Caki2 (cell line): ENCODE results near the gene WSCD2. TPM values are rescaled to one million over a fixed set of nuclear protein-coding genes. Genes with fewer than 3 reads are reported as not detected.

ENCODE experiments used
- DNase-seq: peaks from one replicate; pipeline ENCODE4 v3.0.0-alpha.2; 2015; ENCODE audit warnings: low read depth
- in situ Hi-C: cut with HindIII; loops from 2 replicates; pipeline ENCODE4 v1.10.0; 2016; ENCODE audit warnings: low sequenced_read_pairs, low pct_unique_long_range_greater_than_20kb, mixed read lengths
- total RNA-seq: library from RNA; depleted of rRNA; stranded (reverse); fragments of >200 nt; shearing (Covaris generic); gene quantifications from 2 replicates; pipeline ENCODE4 v1.2.3, GENCODE V29; 2014; ENCODE audit warnings: low replicate concordance

The WSCD2 gene
- total RNA-seq, 1 experiment from 2014 or later: not detected

DNA sequence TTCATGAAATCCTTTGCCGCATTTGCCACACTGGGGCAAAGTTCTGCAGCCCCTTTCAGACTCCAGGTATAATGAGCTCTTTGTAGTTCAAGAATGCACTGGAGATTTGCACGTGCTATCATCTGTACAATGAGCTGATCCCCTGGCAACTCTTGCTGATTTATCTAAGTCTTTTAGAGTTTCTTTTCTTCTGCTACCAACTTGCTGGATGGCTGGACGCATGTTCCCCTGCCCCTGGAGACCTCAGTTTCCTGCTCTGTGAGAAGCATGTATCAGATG, 106.8 kb downstream of the WSCD2 start:
- in situ Hi-C loops: no loop called here
- no peak for DNase-seq

GRCh38 chr12:108236366-108236765, 107.3 kb downstream of the WSCD2 start:
- in situ Hi-C loops: no loop called here
- DNase-seq: no peak

- in situ Hi-C loops: no loop called here
- DNase-seq: no peak
These were observed 108.2 kb downstream of the WSCD2 start for GRCh38 chr12:108237272-108237671.

DNA sequence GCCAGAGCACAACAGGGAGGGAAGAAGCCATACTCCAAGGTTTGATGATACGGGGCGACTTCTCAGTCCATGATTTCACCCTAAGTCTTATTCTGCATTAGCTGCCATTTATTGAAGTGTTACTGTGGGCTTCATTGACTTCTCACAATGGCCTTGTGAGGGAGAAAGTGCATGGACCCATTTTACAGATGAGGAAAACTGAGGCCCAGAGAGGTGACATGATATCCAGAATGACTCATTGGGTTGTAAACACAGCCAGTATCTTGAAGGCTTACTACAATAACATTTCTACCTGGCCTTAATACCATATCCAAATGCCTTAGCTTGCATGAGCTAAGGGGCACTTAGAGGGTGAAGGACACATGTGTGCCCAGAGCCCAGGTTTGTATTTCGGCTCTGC, 109.4 kb downstream of the WSCD2 start:
- no peak for DNase-seq
- in situ Hi-C loops: no loop called here

DNA sequence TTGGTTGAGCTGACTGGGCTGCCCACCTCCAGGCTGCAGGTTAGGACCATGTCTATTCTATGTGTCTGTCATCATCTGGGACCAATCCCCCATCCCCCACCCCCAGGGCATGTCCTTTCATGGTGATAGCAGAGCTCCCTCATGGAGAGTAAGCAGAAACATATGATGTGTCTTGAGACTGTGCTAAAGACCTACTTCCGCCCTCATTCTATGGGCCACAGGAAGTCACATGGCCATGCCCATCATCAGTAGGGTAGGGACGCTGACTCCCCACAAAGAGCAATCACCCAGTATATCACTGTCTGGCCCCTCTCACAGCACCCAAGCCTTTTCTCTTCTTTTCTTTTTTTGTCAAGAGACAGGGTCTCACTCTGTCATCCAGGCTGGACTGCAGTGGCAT, 110.3 kb downstream of the WSCD2 start:
- DNase-seq: no peak
- in situ Hi-C loops: no loop called here

DNA sequence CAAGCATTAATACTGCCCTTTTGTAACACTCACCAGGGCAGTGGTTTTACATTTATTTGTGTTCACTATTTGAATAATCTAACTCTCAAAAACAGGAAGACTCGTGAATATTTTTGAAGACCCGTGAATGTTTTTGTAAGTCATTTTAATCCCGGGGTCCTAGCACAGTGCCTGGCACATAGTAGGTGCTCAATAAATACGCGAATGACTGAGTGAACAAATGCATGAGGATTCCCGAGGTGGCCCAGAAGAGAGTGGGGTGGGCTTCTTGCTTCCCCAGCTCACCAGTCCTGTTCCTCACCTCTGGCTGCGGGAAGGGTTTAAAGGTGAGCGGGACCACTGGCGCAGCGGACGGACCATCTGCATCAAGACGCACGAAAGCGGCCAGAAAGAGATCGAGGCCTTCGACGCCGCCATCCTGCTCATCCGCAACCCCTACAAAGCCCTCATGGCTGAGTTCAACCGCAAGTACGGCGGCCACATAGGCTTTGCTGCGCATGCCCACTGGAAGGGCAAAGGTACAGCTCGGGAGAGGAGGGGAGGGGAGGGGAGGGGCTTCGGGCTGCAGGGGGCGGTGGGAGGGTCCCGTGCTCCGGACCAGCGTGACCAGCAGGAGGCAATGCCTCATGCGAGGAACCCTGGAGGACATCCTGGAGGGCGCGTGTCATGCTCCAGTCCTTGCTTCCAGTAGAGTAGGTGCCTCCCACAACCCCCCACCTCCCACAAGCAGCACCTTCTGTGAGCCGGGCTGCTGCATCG, 111.1 kb downstream of the WSCD2 start:
- DNase-seq: no peak
- in situ Hi-C loops: no loop called here

GRCh38 chr12:108240928-108241327, 111.8 kb downstream of the WSCD2 start:
- DNase-seq: no peak
- in situ Hi-C loops: no loop called here

- in situ Hi-C loops: no loop called here
- DNase-seq: no peak
These were observed 113.1 kb downstream of the WSCD2 start for GRCh38 chr12:108241986-108242703.

- no peak for DNase-seq
- in situ Hi-C loops: no loop called here
These were observed 118.0 kb downstream of the WSCD2 start for GRCh38 chr12:108247130-108247529.

DNA sequence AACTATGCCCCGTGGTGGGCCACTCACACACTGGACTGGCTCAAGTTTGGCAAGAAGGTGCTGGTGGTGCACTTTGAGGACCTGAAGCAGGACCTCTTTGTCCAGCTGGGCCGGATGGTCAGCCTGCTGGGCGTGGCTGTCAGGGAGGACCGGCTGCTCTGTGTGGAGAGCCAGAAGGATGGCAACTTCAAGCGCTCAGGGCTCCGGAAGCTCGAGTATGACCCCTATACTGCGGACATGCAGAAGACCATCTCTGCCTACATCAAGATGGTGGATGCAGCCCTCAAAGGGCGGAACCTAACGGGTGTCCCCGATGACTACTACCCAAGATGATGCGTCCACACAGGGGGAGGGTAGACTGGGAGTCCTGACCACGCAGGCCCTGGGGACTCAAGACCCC, 118.9 kb downstream of the WSCD2 start:
- DNase-seq: no peak
- in situ Hi-C loops: no loop called here

DNA sequence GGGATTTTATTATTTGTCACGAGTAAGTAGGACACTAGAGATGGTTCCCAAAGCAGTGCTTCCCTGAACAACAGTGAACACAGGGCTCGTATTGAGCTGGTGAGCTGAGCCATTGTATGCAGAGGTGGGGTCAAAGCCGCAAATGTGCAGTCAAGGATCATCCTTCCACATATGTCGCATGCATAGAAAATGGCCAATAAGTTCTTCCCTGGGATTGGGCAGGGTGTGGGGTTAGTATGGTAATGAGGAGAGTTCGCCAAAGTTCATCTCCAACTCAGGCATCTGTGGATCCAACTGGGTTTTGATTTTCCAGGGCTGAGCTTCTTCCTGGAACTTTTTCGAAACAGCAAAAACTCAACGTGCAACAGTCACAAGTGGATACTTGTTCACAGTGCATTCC, 123.4 kb downstream of the WSCD2 start:
- DNase-seq: no peak
- in situ Hi-C loops: no loop called here

- in situ Hi-C loops: no loop called here
- no peak for DNase-seq
These were observed 124.5 kb downstream of the WSCD2 start for GRCh38 chr12:108253540-108253939.

DNA sequence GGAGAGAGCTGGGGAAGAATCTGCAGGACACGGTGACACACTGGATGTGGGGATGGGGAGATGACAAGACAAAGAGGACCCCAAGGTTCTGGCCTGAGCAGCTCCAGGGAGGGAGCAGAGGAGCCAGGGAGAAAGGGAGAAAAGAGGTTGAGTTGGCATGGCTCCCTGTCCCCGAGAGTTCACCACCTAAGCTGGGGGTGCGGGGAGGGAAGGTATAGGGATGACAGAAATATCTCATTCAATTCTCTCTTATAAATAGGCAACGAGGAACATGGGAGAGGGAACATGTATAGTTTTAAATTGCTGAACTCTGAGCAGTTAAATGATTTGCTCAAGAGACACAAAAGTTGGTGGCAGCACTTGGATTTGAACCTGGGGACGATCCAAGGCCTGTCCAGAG, 124.9 kb downstream of the WSCD2 start:
- in situ Hi-C loops: no loop called here
- DNase-seq: no peak

DNA sequence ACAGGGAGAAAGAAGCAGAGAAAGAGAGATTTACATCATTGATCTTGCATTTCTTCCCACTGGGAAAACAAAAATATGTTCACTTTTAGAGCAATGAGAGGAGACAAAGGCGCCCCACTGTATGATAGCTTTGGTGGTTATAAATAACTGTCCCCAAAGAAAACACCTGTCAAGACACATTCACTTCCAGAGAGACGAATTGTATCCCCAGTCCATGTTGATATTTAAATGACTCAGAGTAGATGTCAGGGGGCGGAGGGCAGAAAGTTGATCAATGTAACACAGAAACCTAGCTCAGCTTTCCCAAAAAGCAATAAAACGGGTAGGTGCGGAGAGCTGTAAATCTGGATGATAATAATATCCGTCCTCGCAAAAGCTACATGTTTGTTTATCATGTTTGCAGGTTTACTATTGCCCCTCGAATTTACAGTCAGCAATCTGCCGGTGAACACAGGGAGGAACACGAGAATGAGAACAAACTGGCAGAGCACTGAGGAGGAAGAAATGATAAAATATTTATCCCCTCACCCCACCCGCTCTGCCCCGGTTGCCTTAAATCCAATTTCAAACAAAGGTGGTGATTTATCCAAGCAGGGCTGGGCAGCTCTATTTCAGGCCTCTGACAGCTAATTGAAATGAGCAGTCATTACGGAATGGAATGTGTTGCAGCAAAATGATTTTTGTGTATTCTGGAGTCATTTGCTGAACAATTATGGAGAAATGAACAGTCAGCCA, 125.6 kb downstream of the WSCD2 start:
- no peak for DNase-seq
- in situ Hi-C loops: no loop called here

DNA sequence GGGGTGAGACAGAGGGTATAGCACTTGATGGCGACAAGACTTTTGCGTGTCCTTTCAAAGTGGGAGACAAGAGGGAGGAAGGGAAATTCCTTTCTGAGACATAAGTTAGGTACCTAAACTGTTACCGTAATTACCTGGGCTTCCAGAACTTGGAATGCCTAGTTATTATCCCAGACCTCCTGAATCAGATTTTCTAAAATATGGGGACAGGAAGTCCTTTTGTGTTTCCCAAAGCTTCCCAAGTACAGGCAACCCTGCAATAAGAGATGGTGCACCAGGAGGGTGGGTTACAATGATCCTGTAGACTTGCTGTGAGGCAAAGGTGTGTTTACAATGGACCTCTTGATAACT, 126.1 kb downstream of the WSCD2 start:
- no peak for DNase-seq
- in situ Hi-C loops: no loop called here

- DNase-seq: no peak
- in situ Hi-C loops: no loop called here
These were observed 127.9 kb downstream of the WSCD2 start for GRCh38 chr12:108257004-108257403.

DNA sequence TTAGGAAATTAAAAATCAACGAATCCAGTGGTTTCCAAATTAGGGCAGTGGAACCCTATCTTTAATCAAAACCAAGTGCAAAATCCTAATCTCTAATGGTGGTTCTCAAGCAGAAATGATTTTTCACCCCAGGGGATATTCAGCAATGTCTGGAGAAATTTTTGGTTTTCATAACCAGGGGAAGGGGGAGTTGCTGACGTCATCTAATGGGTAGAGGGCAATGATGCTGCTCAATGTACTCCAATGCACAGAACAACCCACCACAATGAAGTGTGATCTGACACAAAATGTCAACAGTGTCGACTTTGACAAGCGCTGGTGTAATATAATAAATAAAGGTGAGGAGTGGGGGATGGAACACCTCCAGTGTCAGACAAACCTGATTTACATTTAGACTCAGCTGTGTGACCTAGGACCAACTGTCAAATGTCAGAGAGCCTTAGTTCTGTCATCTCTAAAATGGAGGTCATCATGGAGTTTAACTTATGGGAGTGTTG, 128.6 kb downstream of the WSCD2 start:
- in situ Hi-C loops: no loop called here
- no peak for DNase-seq

DNA sequence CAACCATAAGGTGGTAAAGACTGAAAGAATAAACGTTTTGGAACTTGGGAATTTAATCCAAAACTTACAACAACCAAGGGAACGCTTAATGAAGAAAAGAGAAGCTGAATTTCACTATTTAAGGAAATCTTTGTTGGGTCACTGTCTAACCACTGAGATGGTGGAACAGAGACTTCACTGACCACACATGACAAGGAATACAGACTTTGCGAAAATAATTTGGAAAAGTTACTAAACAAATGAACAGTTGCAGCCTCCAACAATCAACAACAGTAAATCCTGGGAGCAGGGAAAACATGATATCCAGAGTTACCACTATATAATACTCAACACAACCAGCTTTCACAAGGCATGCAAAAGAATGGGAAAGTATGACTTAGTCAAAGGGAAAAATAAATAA, 131.0 kb downstream of the WSCD2 start:
- in situ Hi-C loops: no loop called here
- DNase-seq: no peak

- DNase-seq: no peak
These were observed 131.9 kb downstream of the WSCD2 start for GRCh38 chr12:108260969-108261368.

More at GRCh38 chr12:108260969-108261368, 131.9 kb downstream of the WSCD2 start:
- in situ Hi-C loops: no loop called here
